Right lobe of liver (tissue), 6 donors: Measurements from ENCODE around the gene ALDH7A1. TPM values are rescaled to one million over a fixed set of nuclear protein-coding genes. Genes with fewer than 3 reads are reported as not detected.

Source experiments
- ATAC-seq, 4 donors: fragments of 200-7000 bp; cut with Tn5 transposase; one replicate each; pipeline ENCODE4 v1.9.1; 2020; ENCODE audit warnings: mild to moderate bottlenecking in 4 of 4, moderate library complexity in 4 of 4
- DNase-seq, 3 donors: peaks; one replicate each; pipeline ENCODE4 v3.0.0-alpha.2; 2020
- H3K27ac ChIP-seq, 3 donors: fragments of 200-600 bp; one replicate each; pipeline ENCODE4 v1.8.0; 2022
- H3K27me3 ChIP-seq, 2 donors: fragments of 200-600 bp; one replicate each; pipeline ENCODE4 v1.8.0; 2022
- H3K36me3 ChIP-seq, 4 donors: fragments of 200-600 bp; sonication (generic) in 1 of 4; one replicate each; pipeline versions ENCODE4 v1.5.1 to v1.8.0; 2017 to 2022; ENCODE audit warnings: control low read depth in 1 of 4
- H3K4me1 ChIP-seq, 4 donors: fragments of 200-600 bp; sonication (generic) in 1 of 4; one replicate each; pipeline versions ENCODE4 v1.5.1 to v1.8.0; 2017 to 2022; ENCODE audit warnings: control low read depth in 1 of 4
- H3K4me3 ChIP-seq, 3 donors: fragments of 200-600 bp; one replicate each; pipeline ENCODE4 v1.8.0; 2022
- H3K9me3 ChIP-seq, 4 donors: fragments of 200-600 bp; sonication (generic) in 1 of 4; one replicate each; pipeline versions ENCODE4 v1.5.1 to v1.8.0; 2017 to 2022; ENCODE audit warnings: control low read depth in 1 of 4
- CTCF ChIP-seq, 4 donors: fragments of 200-600 bp in 3 of 4; fragments of 450-650 bp in 1 of 4; IDR thresholded peaks; one replicate each; pipeline versions ENCODE4 v1.5.1 to v1.8.0; 2016 to 2022; ENCODE audit warnings: antibody characterized with exemption in 4 of 4, mild to moderate bottlenecking in 2 of 4
- POLR2A ChIP-seq: fragments of 450-650 bp; IDR thresholded peaks from one replicate; pipeline ENCODE4 v1.6.1; 2017; ENCODE audit warnings: antibody characterized with exemption, mild to moderate bottlenecking
- WGBS: methylation state at CpG from one replicate; pipeline ENCODE4 v1.1.6; 2018; ENCODE audit warnings: low coverage, low lambda C conversion rate; ENCODE audit not compliant: insufficient coverage; ENCODE audit errors: missing lambda C conversion rate; 5-methylcytosine and 5-hydroxymethylcytosine counted together
- intact Hi-C, 2 donors: fragments of 100-400 bp; cut with DNase I; formaldehyde crosslinking; loops; one replicate each; pipeline versions ENCODE4 v1.11.2 to v1.14.1; 2022
- total RNA-seq, 6 experiments: library from RNA; depleted of rRNA in 2 of 6; stranded (reverse); fragments of >200 nt in 2 of 6; fragmentation: NEBNext Ultra II Directional in 3 of 6; extraction: Animal tissue kit (Norgen Biotek cat#: 25700) in 3 of 6; gene quantifications; one replicate each; pipeline versions ENCODE4 v1.1.0 to v1.2.4, GENCODE V29; 2016 to 2023
- donor health status: DM: no; HTN: yes; CAD: no.
- donor health status: DM: no; HTN: no; CAD: no.
- donor health status: DM: no; HTN: no; CAD: no.
- donor health status: DM: no; HTN: yes; CAD: no.
- donor health status: DM: no; HTN: yes; CAD: no.

Gene ALDH7A1
- total RNA-seq, 6 experiments from 2014 or later: 23.0 to 142 (median 96.7) TPM

- peaks cover 0 to 4% (median 0%) of the 10 kb centered on the region in 4 donors for H3K4me1 ChIP-seq
- ATAC-seq (no peak), DNase-seq (no peak)
- no peak for TF ChIP-seq POLR2A
- TF ChIP-seq CTCF (IDR thresholded peaks at IDR 0.05): no peak
- no peak overlapping the region for H3K27ac ChIP-seq
- no peaks in the 10 kb centered on the region for H3K9me3 ChIP-seq
- H3K36me3 ChIP-seq: no peaks in the 10 kb centered on the region
- no peaks in the 10 kb centered on the region for H3K27me3 ChIP-seq
- H3K4me3 ChIP-seq: no peak overlapping the region
- intact Hi-C loops: no loop called here
Measured at GRCh38 chr5:126516852-126517251, 78.2 kb downstream of the ALDH7A1 start.

- H3K9me3 ChIP-seq: no peaks in the 10 kb centered on the region
- H3K27me3 ChIP-seq: no peaks in the 10 kb centered on the region
- H3K4me3 ChIP-seq: no peak overlapping the region
- H3K36me3 ChIP-seq: no peaks in the 10 kb centered on the region
- intact Hi-C loops: no loop called here
- TF ChIP-seq POLR2A: no peak
- TF ChIP-seq CTCF (IDR thresholded peaks at IDR 0.05): no peak
- 67% methylated on average over 1 of the region's 1 CpG for WGBS
- ATAC-seq: no peak
- peaks cover 0 to 4% (median 0%) of the 10 kb centered on the region in 4 donors for H3K4me1 ChIP-seq
- no peak overlapping the region for H3K27ac ChIP-seq
- DNase-seq: no peak
Measured at GRCh38 chr5:126516133-126516532, 78.9 kb downstream of the ALDH7A1 start.

- no peak for TF ChIP-seq POLR2A
- no peak for TF ChIP-seq CTCF (IDR thresholded peaks at IDR 0.05)
- Histone ChIP-seq H3K27ac (no peak overlapping the region), H3K36me3 (no peaks in the 10 kb centered on the region), H3K4me3 (no peak overlapping the region), H3K9me3 (no peaks in the 10 kb centered on the region), H3K4me1 (peaks cover 0 to 4% (median 0%) of the 10 kb centered on the region in 4 donors), H3K27me3 (no peaks in the 10 kb centered on the region)
- intact Hi-C loops: no loop called here
- ATAC-seq (no peak), DNase-seq (no peak)
Measured at GRCh38 chr5:126515337-126515736, 79.7 kb downstream of the ALDH7A1 start.

- H3K9me3 ChIP-seq: no peaks in the 10 kb centered on the region
- WGBS: 92% methylated on average over 7 of the region's 9 CpGs
- no peaks in the 10 kb centered on the region for H3K4me1 ChIP-seq
- H3K4me3 ChIP-seq: no peak overlapping the region
- DNase-seq: no peak
- TF ChIP-seq POLR2A: no peak
- no peak for TF ChIP-seq CTCF (IDR thresholded peaks at IDR 0.05)
- ATAC-seq: no peak
- intact Hi-C loops: no loop called here
- no peaks in the 10 kb centered on the region for H3K36me3 ChIP-seq
- H3K27me3 ChIP-seq: no peaks in the 10 kb centered on the region
- H3K27ac ChIP-seq: no peak overlapping the region
Measured at GRCh38 chr5:126514558-126515141, 80.4 kb downstream of the ALDH7A1 start.

GRCh38 chr5:126514131-126514557 is 80.9 kb downstream of the ALDH7A1 start:
- no peak for DNase-seq
- Histone ChIP-seq H3K36me3 (no peaks in the 10 kb centered on the region), H3K4me1 (peaks cover 0 to 2% (median 0%) of the 10 kb centered on the region in 4 donors), H3K4me3 (no peak overlapping the region), H3K27ac (peak overlapping the region in 1 of 3 donors; percentile 16), H3K9me3 (no peaks in the 10 kb centered on the region), H3K27me3 (no peaks in the 10 kb centered on the region)
- TF ChIP-seq POLR2A (no peak), CTCF (IDR thresholded peaks at IDR 0.05) (no peak)
- intact Hi-C loops: no loop called here
- no peak for ATAC-seq
- 65% methylated on average over 4 of the region's 4 CpGs for WGBS
